Islet precursor cell (in vitro differentiated cells): ENCODE measurements around the gene CD28.
"Not testable (repeated sequence)": the region's sequence is repeated elsewhere in the genome, so short reads cannot be mapped to it uniquely, and the experiment has no call there.

ENCODE experiments used
- DNase-seq: peaks from one replicate; pipeline ENCODE4 v3.0.0-alpha.2; 2018

The CD28 gene

DNA sequence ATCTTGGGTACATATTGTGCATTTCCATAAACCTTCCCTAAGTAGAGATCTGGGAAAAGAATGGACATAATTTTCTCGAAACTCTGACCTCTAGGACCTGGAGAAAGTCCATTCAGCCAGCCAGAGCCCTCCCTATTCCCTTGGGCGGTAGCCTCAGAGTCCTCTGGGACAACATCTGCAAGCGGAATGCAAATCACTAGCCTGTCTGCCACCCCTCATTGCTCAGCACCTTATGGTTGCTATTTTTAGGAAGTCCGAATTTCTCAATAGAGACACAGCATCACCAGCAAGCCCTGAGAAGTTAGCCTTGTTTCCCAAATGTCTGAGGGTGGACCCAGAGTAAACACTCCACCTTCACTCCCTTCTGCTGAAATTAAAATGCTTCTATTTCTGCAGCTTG, 17.6 kb upstream of the CD28 start:
- DNase-seq: peak; percentile 66

DNA sequence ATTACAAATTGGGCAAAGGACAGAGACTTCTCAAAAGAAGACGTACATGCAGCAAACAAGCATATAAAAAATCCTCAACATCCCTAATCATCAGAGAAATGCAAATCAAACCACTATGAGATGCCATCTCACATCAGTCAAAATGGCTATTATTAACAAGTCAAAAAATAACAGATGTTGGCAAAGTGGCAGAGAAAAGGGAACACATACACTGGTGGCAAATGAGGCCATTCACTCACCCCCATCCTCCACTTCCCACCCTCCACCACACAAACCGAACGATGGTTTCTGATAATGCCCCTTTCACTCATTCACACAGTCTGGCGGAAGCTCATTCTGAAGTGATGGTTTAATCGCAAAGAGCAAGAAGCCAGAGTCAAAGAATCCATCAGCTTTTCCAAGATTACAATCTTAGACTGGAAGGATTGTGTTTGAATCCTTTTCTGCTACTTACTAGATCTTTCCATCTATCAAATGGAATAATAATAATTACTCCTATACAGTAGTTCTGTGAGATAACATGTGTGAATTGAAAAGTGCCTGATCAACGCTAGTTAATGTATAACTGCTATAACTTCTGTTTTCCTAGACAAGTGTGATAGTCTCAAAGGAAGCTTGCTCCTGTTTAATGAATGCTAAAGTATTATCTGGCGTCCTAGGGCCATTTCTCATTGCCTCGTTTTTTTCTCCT, 16.9 kb upstream of the CD28 start:
- no peak for DNase-seq

DNA sequence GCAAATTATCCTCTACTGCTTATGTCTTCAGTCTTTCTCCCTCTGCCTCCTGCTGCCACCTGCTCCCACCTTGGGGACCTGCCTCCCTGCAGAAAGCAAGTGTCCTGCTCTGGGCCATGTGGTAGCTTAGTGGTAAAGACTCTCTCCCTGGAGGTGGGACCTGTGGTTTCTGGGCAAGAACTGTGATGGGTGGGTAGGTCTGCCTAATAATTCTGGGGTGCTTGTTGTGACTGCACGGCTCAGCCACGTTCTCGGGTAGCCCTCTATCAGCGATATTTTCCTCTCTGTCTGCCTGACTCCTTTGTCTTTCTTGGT, 16.4 kb upstream of the CD28 start:
- no peak for DNase-seq

DNA sequence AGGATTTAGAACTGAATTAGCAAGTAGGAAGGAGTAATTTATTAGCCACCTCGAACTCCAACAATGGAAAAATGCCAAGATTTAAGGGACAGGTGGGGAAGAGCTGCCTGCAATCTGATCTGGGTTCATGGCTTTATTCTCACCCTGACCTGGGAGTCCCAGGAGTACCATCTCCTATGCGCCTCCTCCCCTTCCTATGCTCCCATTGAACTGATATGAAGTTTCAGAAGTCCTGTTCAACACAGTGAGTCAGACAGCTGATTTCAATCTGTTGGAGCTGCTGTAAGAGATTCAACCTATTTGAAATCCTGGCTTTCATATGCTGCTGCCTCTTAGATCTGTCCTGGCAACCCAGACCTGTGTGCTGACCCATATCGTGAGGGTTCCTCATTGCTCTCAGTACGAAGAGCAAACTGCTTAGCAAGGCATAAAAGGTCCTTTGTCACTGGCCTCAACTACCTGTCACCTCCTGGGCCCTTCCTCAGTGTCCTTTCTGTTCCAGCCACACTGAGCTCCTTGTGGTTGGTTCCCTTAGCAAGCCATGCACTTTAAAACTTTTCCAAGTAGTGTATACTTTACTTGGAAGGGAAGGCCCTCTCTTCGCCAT, 15.9 kb upstream of the CD28 start:
- DNase-seq: no peak

DNA sequence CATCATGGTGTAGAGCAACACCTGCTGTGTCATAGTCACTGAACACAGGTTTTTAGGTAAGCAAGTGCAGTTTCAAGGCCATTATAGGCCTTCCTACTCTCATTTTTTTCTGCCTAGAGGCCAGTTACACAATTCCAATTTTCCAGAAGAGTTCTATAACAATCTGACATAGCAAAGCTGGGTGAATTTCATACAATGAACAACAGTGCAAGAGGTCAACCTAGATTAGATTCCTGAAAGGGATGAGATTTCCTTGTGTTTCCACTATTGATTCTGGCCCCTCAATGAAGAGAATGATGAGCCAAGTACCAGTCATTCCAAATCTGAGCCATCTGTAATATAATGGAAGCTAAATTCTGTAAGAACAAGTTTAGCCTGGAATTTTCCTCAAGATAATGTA, 15.3 kb upstream of the CD28 start:
- no peak for DNase-seq

DNA sequence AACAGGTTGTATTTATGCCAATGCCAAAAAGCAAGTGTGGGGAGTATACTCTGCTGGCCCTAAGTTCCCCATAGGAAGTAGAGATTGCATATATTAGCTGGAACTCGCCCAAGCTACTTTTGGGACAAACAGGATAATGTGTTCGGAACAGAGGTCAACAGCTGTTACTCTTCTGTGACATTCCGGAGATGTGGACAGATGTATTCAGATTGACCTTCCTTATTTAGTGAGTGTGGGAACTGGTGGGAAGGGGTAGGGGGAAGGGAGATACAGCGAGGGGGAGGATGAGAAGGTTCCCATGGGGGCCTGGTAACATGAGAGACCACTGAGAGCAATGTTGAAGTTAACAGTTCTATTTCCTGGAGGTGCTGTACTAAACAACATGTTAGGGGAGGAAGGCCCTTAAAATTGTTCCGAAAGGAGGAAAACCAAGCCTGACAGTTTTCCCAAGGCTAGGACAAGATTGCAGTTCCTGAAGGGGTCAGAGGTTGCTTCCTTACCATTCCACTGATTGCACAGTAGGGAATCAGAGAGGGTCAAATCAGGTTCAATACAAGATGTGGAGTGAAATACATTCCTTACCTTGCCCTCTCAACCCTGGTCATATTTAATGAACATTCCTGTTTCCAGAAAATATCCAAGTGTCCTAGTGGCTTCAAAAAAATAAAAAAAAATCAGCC, 14.3 kb upstream of the CD28 start:
- no peak for DNase-seq

DNA sequence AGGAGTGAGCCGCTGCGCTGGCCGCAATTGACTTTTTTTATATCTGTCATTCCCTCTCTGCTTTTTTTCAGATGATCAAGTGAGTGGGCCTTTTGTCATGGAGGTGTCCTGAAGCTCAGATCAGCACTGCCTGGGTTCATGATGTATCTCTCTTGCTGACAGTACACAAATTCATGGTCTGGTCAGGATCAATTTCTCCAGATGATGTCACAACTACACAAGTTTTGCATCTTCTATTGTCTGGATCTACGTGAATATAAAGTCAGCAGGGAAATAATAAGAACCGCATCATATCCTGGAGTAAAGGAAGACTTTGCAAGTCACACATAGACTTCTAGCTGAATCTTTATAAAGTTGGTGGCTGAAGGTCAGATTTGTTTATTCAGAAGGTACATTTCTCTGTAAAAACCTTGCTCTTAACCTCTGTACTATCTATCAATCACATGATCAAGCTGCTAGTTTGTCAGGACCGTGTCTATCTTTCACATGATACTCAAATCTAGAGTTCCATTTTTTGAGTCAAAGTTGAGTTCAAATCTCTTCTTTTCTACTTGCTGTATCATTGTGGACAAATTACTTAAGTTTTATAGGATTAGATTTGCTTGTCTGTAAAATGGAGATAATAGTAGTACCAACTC, 13.1 kb upstream of the CD28 start:
- DNase-seq: no peak

DNA sequence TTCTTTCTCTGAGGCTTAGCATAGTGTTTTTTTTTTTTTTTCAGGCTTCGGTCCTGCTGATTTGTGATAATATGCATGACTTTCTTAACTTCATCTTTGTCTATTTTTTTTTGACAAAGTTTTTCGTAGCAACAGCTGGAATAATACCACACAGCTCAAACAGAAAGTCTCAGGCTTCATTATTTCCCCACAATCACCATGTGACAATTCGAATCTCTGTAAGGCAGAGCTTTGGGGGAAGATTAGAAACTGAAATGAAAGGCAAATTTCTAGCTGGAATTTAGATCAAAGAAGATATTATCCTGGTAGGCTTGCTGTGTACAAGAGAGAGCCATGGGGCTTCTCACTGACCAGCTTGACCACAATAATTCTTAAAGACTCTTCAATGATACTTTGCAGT, 12.2 kb upstream of the CD28 start:
- DNase-seq: no peak

DNA sequence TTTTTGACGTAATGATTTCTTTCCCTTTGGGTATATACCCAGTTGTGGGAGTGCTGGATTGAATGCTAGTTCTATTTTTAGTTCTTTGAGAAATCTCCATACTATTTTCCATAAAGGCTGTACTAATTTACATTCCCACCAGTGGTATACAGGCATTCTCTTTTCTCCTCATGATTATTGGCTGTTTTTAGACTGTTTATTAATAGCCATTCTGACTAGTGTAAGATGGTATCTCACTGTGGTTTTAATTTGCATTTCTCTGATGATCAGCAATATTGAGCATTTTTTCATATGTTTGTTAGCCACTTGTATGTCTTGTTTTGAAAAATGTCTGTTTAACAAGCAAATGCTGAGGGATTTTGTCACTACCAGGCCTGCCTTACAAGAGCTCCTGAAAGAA, 9.2 kb upstream of the CD28 start:
- no peak for DNase-seq

DNA sequence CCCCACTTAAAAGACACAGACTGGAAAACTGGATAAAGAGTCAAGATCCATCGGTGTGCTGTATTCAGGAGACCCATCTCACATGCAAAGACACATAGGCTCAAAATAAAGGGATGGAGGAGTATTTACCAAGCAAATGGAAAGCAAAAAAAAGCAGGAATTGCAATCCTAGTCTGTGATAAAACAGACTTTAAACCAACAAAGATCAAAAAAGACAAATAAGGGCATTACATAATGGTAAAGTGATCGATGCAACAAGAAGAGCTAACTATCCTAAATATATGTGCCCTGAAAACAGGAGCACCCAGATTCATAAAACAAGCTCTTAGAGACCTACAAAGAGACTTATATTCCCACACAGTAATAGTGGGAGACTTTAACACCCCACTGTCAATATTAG, 8.7 kb upstream of the CD28 start:
- not testable (repeated sequence) for DNase-seq

DNA sequence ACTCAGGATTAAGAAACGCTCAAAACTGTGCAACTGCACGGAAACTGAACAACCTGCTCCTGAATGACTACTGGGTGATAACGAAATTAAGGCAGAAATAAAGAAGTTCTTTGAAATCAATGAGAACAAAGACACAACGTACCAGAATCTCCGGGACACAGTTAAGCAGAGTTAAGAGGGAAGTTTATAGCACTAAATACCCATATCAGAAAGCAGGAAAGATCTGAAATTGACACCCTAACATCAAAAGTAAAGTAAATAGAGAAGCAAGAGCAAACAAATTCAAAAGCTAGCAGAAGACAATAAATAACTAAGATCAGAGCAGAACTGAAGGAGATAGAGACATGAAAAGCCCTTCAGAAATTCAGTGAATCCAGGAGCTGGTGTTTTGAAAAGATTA, 8.0 kb upstream of the CD28 start:
- not testable (repeated sequence) for DNase-seq

DNA sequence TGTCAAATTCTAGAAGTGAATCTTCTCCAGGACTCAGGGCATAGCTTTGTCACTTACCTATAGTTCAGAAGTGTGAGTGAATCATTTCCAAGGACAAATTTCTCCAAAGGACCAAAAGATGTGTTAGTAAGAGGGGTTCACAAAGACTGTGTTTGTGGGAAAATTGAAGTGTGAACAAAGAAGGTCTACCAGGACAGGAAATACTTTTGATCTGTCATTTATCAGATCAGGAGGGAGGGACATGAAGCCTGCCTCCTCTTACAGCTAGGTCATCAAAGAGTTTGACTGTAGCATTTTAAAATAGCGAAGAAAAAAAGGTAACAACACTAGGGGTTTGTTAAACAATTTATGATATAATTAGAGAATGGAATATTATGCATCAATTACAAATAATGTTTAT, 2.0 kb upstream of the CD28 start:
- no peak for DNase-seq

DNA sequence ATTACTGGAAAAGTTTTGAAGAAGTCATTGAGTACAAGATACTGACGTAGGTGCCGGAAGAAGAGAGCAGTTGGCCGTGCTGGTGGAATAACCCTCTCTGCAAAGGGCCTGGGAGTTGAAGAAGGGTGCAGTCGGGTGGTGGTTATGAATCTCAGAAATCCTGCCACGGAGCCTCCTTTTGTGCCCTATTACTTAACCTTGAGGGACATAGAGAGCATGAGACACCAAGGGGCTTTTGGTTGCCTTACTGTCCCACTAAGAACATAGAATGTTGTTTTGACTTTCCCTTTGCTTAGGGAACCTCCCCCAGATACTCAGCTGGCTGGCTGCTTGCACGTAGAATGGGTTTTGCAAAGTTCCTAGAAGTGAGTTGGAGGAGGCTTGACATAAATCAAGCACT, 1.3 kb upstream of the CD28 start:
- no peak for DNase-seq

DNA sequence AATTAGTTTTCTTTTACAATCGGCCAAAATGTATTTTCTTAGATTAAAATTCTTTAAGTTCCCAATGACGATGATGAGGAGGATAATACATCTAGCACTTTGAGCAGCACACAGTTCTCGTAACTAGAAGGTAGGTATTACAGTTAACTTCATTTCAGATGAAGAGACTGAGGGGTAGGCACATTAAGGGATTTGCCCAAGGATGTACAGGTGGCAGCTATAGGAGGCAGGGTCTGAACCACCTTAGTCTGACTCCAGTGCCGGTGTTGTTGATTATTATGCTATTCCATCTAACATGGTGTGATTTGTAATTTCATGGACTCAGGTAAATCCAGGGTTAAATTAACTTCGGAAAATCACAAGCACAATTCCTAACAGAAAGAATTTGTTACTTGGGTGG, 1.1 kb downstream of the CD28 start:
- no peak for DNase-seq

DNA sequence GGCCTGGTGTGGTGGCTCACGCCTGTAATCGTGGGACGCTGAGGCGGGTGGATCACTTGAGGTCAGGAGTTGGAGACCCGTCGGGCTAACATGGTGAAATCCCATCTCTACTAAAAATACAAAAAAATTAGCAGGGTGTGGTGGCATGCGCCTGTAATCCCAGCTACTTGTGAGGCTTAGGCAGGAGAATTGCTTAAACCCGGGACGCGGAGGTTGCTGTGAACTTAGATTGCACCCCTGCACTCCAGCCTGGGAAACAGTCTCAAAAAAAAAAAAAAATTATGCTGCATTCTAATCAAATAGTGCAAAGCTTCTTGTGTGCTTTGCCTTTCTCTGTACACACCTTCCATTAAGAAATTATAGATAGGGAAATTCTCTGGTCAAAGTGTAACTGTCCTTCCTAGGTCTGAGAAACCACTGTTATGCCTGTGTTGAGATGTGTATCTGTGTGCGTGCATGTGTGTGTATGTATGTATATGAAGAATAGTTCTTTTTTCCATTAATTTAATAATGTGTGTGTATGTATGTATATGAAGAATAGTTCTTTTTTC, 2.5 kb downstream of the CD28 start:
- no peak for DNase-seq

DNA sequence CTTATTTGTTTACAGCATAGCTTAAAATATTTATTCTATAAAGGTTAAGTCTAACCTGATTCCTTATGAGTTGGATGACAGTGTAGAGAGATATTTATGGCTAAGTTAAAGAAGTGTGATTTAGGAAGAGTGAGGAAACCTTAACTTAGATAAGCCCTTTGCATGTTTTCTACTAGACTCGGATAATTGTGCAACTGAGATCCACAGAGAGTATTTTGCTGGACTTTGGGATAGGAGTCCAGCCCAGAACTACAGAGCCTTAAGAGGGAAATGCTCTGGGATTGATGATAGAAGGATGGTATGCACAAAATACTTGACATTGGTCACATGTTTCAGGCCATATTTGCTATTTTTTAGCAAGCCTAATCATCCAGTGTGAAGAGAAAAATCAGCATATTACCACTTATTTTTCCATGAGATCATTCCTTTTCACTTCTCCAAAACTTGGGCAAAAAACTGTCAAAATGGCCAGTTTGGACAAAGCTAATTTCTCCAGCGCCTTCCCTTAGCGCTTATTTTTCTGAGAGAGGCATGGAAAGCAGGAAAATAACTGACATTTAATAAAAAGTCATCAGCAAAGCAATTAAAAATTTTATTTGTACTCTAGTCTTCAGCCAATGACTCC, 3.1 kb downstream of the CD28 start:
- no peak for DNase-seq

DNA sequence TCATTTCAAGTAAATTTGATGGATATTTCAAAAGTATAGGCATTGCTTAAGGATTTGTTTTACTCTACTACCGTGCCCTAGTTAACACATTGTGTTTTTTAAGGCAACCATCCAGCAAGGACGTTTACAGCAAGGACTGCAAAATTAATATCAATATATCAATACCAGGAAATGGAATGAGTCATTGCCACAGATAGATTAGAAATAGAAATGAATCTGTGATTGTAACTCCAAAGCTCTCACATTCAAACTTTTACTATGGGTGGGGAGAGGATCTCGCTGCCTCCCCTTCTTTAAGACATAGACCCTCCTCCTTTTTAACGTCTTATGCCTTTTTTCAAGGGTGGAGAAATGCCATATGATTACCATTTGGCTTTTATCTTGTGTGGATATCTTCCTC, 3.8 kb downstream of the CD28 start:
- no peak for DNase-seq

DNA sequence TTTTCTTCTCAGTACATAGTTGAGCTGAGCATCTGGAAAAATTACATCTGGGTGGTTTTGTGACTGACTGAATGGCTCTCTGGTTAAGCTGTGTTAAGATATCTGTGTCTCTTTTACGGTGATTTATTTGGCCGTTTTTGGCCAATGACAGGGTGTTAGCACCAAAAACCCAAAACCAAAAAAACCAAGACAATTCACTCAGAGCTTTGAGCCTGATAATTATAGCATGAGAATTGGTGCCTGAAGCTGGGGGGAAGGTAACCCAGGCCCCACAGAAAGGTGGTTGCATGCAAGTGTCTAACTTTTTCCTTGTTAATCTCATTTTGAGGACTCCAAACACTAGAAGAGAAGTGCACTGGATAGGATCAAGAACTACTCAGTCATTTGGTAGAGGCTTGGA, 4.5 kb downstream of the CD28 start:
- no peak for DNase-seq

DNA sequence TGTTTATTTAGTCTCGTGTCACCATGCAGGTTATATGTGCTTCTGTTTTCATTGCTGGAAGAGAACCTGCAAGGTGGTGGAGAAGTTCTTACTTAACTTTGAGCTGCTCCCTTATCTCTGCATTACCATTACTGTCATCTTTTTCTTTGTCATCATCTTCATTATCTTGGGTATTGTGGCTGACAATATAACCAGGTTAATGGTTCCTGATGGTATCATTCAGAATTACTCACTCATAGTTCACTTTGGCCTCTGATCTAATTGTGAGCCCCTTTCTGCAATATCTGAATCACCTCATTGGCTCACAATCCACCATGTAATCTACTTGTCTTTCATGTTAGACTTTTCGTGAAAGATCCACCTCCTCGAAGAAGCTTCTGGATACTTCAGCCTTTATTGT, 5.0 kb downstream of the CD28 start:
- no peak for DNase-seq

DNA sequence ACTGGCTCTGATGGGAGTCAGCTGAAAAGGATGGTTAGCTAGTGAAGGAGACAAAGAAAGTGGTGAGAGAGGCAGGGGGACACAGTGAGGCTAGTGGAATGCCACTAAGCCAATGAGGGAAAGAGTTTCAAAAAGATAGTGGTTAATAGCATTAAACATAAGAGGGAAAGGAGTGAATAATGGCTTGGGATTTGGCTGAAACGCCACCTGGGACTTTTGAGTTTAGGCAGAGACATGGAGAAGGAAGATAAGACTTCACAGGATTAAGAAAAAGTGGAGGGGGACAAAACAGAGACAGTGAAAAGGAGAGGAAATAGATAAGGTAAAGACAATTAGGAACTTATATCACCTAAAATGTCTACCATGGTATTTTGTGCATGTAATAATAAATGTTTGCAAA, 6.9 kb downstream of the CD28 start:
- DNase-seq: no peak

DNA sequence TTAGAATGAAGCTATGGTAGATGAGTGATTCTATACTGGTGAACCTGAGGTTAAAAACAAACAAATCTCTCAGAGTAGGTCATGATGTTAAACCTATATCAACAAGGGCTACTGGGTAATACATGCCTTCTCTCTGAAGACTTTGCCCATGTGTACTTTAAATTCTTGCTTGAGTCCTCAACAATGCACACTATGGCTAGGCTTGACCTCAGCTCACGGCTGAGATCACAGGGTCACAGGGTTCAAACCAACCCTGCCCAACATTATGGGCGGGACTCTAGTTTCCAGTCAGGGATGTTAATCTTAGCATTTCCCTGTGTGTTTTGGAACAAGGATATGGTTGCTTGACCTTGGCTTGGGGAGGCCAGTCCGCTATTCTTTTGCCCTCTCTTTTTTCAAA, 7.7 kb downstream of the CD28 start:
- no peak for DNase-seq

DNA sequence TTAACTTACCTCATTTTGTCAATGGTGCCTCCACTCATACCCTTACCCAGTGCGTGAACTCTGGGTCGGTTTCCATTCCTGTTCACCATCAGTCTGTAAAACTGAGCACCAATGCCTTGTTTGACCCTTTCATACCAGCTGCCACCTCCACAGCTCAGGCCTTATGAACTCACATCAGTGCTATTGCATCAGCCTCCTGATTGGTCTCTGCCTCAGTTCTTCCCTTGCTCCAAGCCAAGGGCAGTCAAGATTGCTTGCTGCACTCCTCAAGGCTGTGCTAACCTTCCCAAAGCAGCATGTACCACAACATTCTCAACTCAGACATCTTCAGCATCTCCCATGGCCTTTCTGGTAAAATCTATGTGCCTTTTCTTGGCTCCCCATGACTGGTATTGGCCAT, 9.3 kb downstream of the CD28 start:
- DNase-seq: no peak

DNA sequence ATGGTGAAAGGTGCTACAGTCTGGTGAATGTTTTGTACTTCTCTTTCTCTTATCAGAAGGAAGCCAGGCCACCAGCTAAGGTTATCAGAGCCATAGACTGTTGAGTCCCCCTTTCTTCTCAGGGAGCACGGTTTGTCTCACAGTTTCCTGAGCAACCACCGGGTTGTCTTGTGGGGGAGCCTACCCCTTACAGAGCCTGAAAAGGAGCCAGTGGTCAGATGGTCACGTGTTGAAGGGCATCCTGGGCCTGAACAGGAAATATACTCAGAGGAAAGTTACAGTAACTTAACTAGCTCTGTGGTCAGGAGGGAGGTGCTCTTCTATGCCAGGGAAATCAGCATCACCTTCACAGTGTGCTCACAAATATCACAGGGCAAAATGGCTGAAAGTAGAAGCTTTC, 11.6 kb downstream of the CD28 start:
- no peak for DNase-seq
